GM12801 (cell line): ENCODE results near the gene PARD3B.

ENCODE experiments used
- CTCF ChIP-seq: IDR thresholded peaks from one replicate; pipeline ENCODE4 v1.5.1; 2011; ENCODE audit warnings: control low read depth; ENCODE audit not compliant: insufficient read length; ENCODE audit errors: extremely low read depth

The PARD3B gene

DNA sequence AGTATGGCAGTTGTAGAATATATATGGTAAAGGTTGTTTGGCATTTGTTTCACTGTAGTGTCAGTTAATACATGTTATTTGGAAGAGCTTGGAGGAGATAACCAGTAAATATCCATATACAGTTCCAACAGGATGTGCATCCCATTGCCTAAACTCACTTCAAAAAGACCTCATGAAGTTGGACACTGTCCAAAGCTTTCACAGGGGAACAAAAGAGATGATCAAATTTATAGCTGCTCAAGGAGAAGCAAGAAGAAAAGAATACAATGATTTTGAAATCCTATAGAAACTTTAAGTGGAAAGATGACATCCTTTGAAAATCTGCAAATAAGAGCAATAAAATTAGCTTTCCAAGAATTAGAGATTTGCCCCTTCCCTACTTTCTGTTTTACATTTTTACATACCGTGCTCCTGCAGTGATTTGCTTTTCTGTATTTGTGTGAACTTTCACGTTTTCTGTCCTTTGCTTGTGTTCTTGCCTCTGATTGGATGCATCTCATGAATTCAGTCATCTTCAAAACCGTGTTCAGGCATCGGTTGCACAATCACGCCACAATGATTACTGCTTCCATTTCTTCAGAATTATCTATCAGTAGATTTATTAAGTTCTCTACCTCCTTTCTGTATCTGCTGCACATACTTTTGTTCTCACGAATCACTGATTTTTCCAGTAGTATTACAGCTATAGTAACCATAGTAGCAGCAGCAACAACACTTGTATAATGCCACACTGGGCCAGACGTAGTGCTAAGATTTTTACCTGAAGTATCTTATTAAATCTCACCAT is 83.8 kb downstream of the PARD3B start:
- TF ChIP-seq CTCF, result no peak

DNA sequence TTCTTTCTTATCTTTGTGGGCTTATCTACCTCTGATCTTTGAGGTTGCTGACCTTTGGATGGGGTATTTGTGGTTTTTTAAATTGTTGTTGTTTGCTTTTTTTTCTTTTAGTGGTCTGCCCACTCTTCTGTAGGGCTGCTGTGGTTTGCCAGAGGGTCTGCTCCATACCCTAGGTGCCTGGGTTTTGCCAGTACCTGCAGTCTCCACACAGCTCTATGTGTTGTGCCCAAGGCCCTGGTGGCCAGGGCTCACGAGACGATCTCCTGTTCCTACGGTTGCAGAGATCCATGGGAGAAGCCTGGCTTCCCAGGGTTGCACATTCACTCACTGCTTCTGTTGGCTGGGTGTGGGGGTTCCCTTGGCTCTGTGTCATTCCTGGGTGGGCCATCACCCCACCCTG is 87.1 kb downstream of the PARD3B start:
- TF ChIP-seq CTCF, result no peak

DNA sequence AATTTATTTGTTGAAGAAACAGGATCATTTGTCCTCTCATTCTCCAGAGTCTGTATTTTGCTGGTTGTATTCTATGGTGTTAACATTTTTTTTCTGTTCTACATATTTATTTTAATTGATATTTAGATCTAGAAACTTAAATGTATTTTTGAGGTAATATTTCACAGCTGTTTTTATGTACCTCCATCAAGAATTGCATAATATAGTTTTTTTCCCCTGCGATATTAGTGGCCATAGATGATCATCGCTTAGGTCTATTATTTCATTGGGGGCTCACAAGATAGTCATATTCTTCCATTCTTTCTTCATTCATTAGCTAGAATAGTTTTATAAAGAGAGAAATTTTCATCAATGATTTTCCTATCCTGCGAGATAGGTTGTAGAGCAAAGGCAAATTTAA is 89.3 kb downstream of the PARD3B start:
- no peak for TF ChIP-seq CTCF

DNA sequence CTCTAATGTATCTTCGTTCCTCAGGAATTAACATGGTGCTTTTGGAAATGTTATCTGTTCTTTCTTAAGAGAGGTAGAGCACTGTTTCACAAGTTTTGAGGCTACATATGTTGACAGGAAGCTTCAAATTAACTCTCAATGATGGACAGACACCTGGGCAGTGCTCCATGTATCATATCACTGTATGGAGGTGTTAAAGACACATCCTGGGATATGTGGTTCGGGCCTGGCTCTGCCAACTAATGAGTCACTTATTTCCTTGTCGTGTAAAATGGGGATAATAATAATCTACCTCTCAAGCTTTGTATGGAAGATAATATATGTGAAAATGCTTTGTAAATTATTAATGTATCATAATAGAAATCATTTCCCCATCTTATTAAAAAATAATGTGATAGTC is 90.2 kb downstream of the PARD3B start:
- no peak for TF ChIP-seq CTCF

GRCh38 chr2:204638471-204639194 is 93.4 kb downstream of the PARD3B start:
- no peak for TF ChIP-seq CTCF

- no peak for TF ChIP-seq CTCF
These were observed 98.1 kb downstream of the PARD3B start for GRCh38 chr2:204643326-204643725.

GRCh38 chr2:204645018-204645773 is 99.9 kb downstream of the PARD3B start:
- no peak for TF ChIP-seq CTCF
